Calu3 (cell line): ENCODE data around the gene ITPR2. TPM values are rescaled to one million over a fixed set of nuclear protein-coding genes. Genes with fewer than 3 reads are reported as not detected.

Experiments used
- BruUV-seq: library from RNA; stranded (reverse); fragments of 400-500 nt; replicated peaks from 2 replicates; lab custom pipeline; 2021; lab: Mats Ljungman, UMichigan
- CTCF ChIA-PET: fragments of 300-600 bp; sonication (Branson Sonifier 250); formaldehyde crosslinking; loops from one replicate; lab custom pipeline; 2022; ENCODE audit warnings: antibody characterized with exemption; lab: Charles Lee
- DNase-seq: peaks from one replicate; pipeline ENCODE4 v3.0.0; 2022
- H3K27ac Mint-ChIP-seq: one replicate; pipeline ENCODE4 v1.8.0; 2022; ENCODE audit warnings: mixed read lengths; ENCODE audit not compliant: unreplicated experiment
- H3K27me3 Mint-ChIP-seq: one replicate; pipeline ENCODE4 v1.8.0; 2022; ENCODE audit warnings: mixed read lengths; ENCODE audit not compliant: unreplicated experiment
- H3K36me3 Mint-ChIP-seq: one replicate; pipeline ENCODE4 v1.8.0; 2022; ENCODE audit warnings: mild to moderate bottlenecking, moderate library complexity, mixed read lengths; ENCODE audit not compliant: insufficient read depth, unreplicated experiment
- H3K4me1 Mint-ChIP-seq: one replicate; pipeline ENCODE4 v1.8.0; 2022; ENCODE audit warnings: mild to moderate bottlenecking, low read depth, mixed read lengths; ENCODE audit not compliant: unreplicated experiment
- H3K4me3 Mint-ChIP-seq: one replicate; pipeline ENCODE4 v1.8.0; 2022; ENCODE audit warnings: mild to moderate bottlenecking, low read depth, moderate library complexity, mixed read lengths; ENCODE audit not compliant: unreplicated experiment
- H3K9me3 Mint-ChIP-seq: one replicate; pipeline ENCODE4 v1.8.0; 2022; ENCODE audit warnings: low read depth, mixed read lengths; ENCODE audit not compliant: unreplicated experiment
- intact Hi-C: fragments of 100-400 bp; cut with micrococcal nuclease; formaldehyde crosslinking; loops from one replicate; pipeline ENCODE4 v1.10.0; 2022; ENCODE audit not compliant: unreplicated experiment
- total RNA-seq: library from RNA; stranded (reverse); gene quantifications from 2 replicates; pipeline ENCODE4 v1.2.3, GENCODE V29; 2022
- TF ChIP-seq, protein P1 (sequence below): fragments of 200-600 bp; IDR thresholded peaks from one replicate; pipeline ENCODE4 v1.8.0; 2022; ENCODE audit warnings: antibody characterized with exemption; ENCODE audit not compliant: unreplicated experiment

ITPR2 gene
- total RNA-seq, 1 experiment from 2014 or later: 2.5 TPM

DNA sequence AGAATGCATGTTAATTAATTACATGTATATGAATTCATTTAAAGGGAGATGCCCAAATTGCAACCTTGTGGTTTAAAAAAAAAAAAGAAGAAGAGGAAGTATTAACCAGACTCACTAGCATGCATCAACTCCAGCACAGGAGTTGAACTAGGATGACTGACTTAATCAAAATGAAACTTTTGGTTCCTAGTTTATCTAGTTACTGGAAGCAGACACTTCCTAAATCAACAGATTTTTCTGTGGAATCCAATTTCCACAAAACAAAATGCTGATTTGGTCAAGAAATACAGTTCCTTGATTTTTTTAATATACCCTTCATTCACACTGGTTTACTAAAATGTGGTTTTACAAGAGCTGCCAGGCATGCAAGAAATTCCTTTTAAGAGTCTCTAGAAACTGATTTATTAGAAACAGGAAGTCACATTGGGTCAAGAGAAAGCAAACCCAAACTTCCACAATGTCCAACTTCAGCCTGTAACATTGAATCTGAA is 41.6 kb downstream of the ITPR2 start:
- no TSS peak for BruUV-seq
- CTCF ChIA-PET: interaction anchor here (0.5 kb wide), 1 partner anchor 138 kb away, joined by 9 read pairs; no protein-coding TSS in a partner anchor
- Mint-ChIP-seq H3K36me3 (no peaks in the 10 kb centered on the region), H3K9me3 (no peaks in the 10 kb centered on the region), H3K27ac (no peak overlapping the region), H3K4me3 (no peak overlapping the region), H3K27me3 (peaks cover 26% of the 10 kb centered on the region), H3K4me1 (no peaks in the 10 kb centered on the region)
- no peak for DNase-seq
- TF ChIP-seq, protein P1, sequence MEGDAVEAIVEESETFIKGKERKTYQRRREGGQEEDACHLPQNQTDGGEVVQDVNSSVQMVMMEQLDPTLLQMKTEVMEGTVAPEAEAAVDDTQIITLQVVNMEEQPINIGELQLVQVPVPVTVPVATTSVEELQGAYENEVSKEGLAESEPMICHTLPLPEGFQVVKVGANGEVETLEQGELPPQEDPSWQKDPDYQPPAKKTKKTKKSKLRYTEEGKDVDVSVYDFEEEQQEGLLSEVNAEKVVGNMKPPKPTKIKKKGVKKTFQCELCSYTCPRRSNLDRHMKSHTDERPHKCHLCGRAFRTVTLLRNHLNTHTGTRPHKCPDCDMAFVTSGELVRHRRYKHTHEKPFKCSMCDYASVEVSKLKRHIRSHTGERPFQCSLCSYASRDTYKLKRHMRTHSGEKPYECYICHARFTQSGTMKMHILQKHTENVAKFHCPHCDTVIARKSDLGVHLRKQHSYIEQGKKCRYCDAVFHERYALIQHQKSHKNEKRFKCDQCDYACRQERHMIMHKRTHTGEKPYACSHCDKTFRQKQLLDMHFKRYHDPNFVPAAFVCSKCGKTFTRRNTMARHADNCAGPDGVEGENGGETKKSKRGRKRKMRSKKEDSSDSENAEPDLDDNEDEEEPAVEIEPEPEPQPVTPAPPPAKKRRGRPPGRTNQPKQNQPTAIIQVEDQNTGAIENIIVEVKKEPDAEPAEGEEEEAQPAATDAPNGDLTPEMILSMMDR: no peak
- intact Hi-C loops: no loop called here

DNA sequence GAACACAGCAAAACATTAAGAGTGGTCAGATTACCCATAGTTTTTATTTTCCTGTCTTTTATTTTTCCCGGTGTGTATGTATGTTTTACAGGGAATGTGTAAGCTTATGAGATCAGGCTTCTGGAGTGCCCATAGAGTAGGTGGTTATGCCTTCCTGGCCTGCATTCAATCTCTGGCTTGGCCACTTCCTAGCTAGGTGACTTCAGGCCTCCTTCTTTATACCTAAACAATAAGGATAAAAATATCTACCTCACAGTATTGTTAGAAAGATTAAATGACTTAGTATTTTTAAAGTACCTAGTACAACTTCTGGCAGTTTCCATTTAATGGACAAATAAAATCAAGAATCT is 42.4 kb downstream of the ITPR2 start:
- Mint-ChIP-seq H3K4me1 (no peaks in the 10 kb centered on the region), H3K27me3 (peaks cover 26% of the 10 kb centered on the region), H3K4me3 (no peak overlapping the region), H3K27ac (no peak overlapping the region), H3K36me3 (no peaks in the 10 kb centered on the region), H3K9me3 (no peaks in the 10 kb centered on the region)
- DNase-seq: no peak
- CTCF ChIA-PET: no interaction called here
- intact Hi-C loops: no loop called here
- TF ChIP-seq, protein P1: no peak
- no TSS peak for BruUV-seq

DNA sequence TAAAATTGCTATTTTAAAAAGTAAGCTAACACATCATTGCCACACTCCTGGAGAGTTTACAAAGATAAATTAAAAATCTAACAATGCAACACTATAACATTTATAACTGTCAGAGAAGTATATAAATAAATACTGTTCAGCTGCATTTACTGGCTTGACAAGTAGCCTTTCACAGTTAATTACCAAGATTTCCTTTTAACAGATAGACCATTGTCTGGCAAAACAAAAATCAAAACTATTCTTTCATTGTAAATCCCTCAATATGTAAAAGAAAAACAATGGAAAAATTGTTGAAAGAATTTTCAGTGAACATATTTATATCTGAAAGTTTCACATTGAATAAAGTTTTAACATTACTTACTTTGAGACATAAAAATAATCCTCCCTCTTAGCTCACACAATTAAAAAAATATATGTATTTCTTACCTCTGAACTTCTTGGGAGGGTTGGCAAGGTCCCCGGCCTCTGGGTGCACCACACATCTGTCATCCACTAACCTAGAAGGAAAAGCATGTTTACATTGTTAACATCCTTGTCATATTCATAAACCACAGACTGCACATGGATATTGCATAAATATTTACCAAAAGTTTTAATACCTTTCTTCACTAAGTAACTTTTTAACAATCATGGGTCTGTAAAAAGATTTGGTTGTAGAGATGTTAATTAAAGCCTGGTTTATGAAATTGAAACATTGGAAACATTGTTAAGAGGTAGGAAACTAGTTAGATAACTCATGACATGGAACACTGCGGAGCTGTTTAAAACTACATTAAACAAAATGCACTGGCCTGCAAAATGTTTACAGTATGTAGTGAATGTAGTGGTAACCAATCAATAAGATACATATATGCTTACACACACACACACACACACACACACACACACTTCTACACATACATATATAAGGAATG is 43.0 kb downstream of the ITPR2 start:
- TF ChIP-seq, protein P1: no peak
- BruUV-seq: no TSS peak
- Mint-ChIP-seq H3K4me3 (no peak overlapping the region), H3K36me3 (no peaks in the 10 kb centered on the region), H3K27ac (no peak overlapping the region), H3K4me1 (no peaks in the 10 kb centered on the region), H3K27me3 (peaks cover 26% of the 10 kb centered on the region), H3K9me3 (no peaks in the 10 kb centered on the region)
- no peak for DNase-seq
- intact Hi-C loops: no loop called here
- CTCF ChIA-PET: no interaction called here

DNA sequence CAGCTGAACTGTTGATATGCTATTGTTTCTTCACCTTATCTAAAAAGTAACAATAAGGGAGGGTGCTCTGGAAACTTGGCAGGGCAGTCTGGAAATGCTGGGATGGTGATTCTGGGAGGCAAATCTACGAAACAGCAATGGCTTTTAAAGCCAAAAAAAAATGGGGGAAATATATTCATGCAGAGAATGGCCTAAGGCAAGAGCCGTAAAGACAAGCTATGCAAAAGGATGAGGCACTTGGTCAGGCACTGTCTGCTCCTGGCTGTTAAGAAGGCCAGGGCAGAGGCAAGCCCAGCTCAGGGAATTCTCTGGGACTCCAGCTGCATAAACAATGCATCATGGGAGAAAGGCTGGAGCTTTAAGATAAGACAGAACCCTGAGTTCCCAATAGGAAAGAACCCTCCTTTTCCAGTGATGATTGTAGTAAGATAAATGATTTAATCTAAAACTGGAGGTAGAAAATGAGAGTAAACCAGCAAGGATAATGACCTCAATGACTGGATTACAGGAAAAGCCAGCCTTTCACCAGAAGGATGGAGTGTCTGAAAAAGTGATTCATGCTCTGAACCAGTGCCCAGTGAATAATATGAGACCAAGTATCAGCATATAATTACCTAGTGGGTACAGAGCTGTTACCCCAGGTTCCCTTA is 46.0 kb downstream of the ITPR2 start:
- no TSS peak for BruUV-seq
- no peaks in the 10 kb centered on the region for H3K4me1 Mint-ChIP-seq
- intact Hi-C loops: no loop called here
- H3K27ac Mint-ChIP-seq: no peak overlapping the region
- TF ChIP-seq, protein P1: no peak
- no peak for DNase-seq
- CTCF ChIA-PET: no interaction called here
- H3K4me3 Mint-ChIP-seq: no peak overlapping the region
- no peaks in the 10 kb centered on the region for H3K36me3 Mint-ChIP-seq
- peaks cover 35% of the 10 kb centered on the region for H3K27me3 Mint-ChIP-seq
- no peaks in the 10 kb centered on the region for H3K9me3 Mint-ChIP-seq
